ENCODE measurements around the gene C1GALT1C1L. TPM values are rescaled to one million over a fixed set of nuclear protein-coding genes. Genes with fewer than 3 reads are reported as not detected.

Gene C1GALT1C1L
- total RNA-seq (not detected), total RNA-seq (0 to 0.46 (median 0) reads per million in 172 experiments)
- polyA plus RNA-seq (2013, experiment 1 of 2) = not detected
- not detected for polyA plus RNA-seq (2013, experiment 2 of 2)

- no peak within 1 kb of the TSS for H3K27ac ChIP-seq (ENCODE audit: low read depth in 1 of 2, low read length in 2 of 2)
- peak within 1 kb of the TSS; percentile 31 for H3K4me3 ChIP-seq (ENCODE audit: low read length)
- ATAC-seq (ENCODE audit: poor library complexity) (peak; percentile 26), DNase-seq (peak in 6 of 14 experiments; percentile 10 to 36 (median 16))
- no peak for TF ChIP-seq CTCF (IDR thresholded peaks at IDR 0.05)
- Mint-ChIP-seq H3K27ac (no peak within 1 kb of the TSS), H3K4me3 (peak within 1 kb of the TSS; percentile 43), H3K36me3 (ENCODE audit: low read depth) (no peaks in the 10 kb centered on the region), H3K4me1 (ENCODE audit: low read depth) (no peaks in the 10 kb centered on the region), H3K9me3 (peaks cover 6% of the 10 kb centered on the region), H3K27me3 (peaks cover 47% of the 10 kb centered on the region)
- ChIA-PET CTCF (no interaction called here), POLR2A (no interaction called here)
- no peaks in the 10 kb centered on the region for H3K36me3 ChIP-seq (ENCODE audit: insufficient read depth, low read length)
- intact Hi-C loops (cut with DNase I, micrococcal nuclease) = no loop called here
- H3K9me3 ChIP-seq (ENCODE audit: control insufficient read depth in 1 of 2, insufficient read depth in 1 of 2, low read length in 2 of 2) = peaks cover 0 to 8% of the 10 kb centered on the region in 2 experiments
- H3K27me3 ChIP-seq (ENCODE audit: control insufficient read depth in 1 of 2, insufficient read depth in 2 of 2, low read length in 2 of 2) = peaks cover 5 to 13% of the 10 kb centered on the region in 2 experiments
- H3K4me1 ChIP-seq (ENCODE audit: insufficient read depth, low read length) = peaks cover 5% of the 10 kb centered on the region
Observed at GRCh38 chr2:43676322-43677050, at the start of gene C1GALT1C1L. TSS of gene C1GALT1C1L (minus strand) at chr2:43676429. CDS start at chr2:43676322, 107 bp downstream.

- Histone ChIP-seq H3K4me3 (ENCODE audit: low read length) (no peak overlapping the region), H3K4me1 (ENCODE audit: insufficient read depth, low read length) (no peaks in the 10 kb centered on the region), H3K36me3 (ENCODE audit: insufficient read depth, low read length) (no peaks in the 10 kb centered on the region), H3K27me3 (ENCODE audit: control insufficient read depth in 1 of 2, insufficient read depth in 2 of 2, low read length in 2 of 2) (no peaks in the 10 kb centered on the region), H3K9me3 (ENCODE audit: control insufficient read depth in 1 of 2, insufficient read depth in 1 of 2, low read length in 2 of 2) (no peaks in the 10 kb centered on the region), H3K27ac (ENCODE audit: low read depth in 1 of 2, low read length in 2 of 2) (no peak overlapping the region)
- TF ChIP-seq CTCF (IDR thresholded peaks at IDR 0.05) = no peak
- intact Hi-C loops (cut with DNase I, micrococcal nuclease) = no loop called here
- Mint-ChIP-seq H3K27ac (no peak overlapping the region), H3K4me1 (ENCODE audit: low read depth) (no peaks in the 10 kb centered on the region), H3K4me3 (no peak overlapping the region), H3K36me3 (ENCODE audit: low read depth) (no peaks in the 10 kb centered on the region), H3K9me3 (no peaks in the 10 kb centered on the region), H3K27me3 (peaks cover 4% of the 10 kb centered on the region)
- POLR2A ChIA-PET = no interaction called here
- CTCF ChIA-PET = no interaction called here
- DNase-seq = no peak
- ATAC-seq (ENCODE audit: poor library complexity) = no peak
Observed at GRCh38 chr2:43725711-43726246, 49.5 kb upstream of the C1GALT1C1L start.

GRCh38 chr2:43724728-43725526, 48.7 kb upstream of the C1GALT1C1L start:
- Mint-ChIP-seq H3K9me3 (no peaks in the 10 kb centered on the region), H3K4me3 (no peak overlapping the region), H3K4me1 (ENCODE audit: low read depth) (no peaks in the 10 kb centered on the region), H3K27me3 (peaks cover 4% of the 10 kb centered on the region), H3K27ac (no peak overlapping the region), H3K36me3 (ENCODE audit: low read depth) (no peaks in the 10 kb centered on the region)
- no peak for TF ChIP-seq CTCF (IDR thresholded peaks at IDR 0.05)
- no peak overlapping the region for H3K27ac ChIP-seq (ENCODE audit: low read depth in 1 of 2, low read length in 2 of 2)
- no peaks in the 10 kb centered on the region for H3K4me1 ChIP-seq (ENCODE audit: insufficient read depth, low read length)
- no peaks in the 10 kb centered on the region for H3K27me3 ChIP-seq (ENCODE audit: control insufficient read depth in 1 of 2, insufficient read depth in 2 of 2, low read length in 2 of 2)
- no peaks in the 10 kb centered on the region for H3K36me3 ChIP-seq (ENCODE audit: insufficient read depth, low read length)
- H3K4me3 ChIP-seq (ENCODE audit: low read length) = no peak overlapping the region
- intact Hi-C loops (cut with DNase I, micrococcal nuclease) = no loop called here
- ATAC-seq (ENCODE audit: poor library complexity) (no peak), DNase-seq (no peak)
- H3K9me3 ChIP-seq (ENCODE audit: control insufficient read depth in 1 of 2, insufficient read depth in 1 of 2, low read length in 2 of 2) = no peaks in the 10 kb centered on the region
- CTCF ChIA-PET = no interaction called here
- POLR2A ChIA-PET = no interaction called here
